Measurements from ENCODE around the gene PRPF18.

- TF ChIP-seq CTCF (IDR thresholded peaks at IDR 0.05; ENCODE audit: insufficient read depth, low read depth, low read length) (no peak), EZH2 (IDR thresholded peaks at IDR 0.05; ENCODE audit: insufficient read depth, low read length) (no peak)
Observed at GRCh38 chr10:13604357-13605040, 17.7 kb downstream of the PRPF18 start.

Measured in astrocyte (in vitro differentiated cells and primary cell).